IMR-90 (cell line): ENCODE data around the gene NIPBL. TPM values are rescaled to one million over a fixed set of nuclear protein-coding genes. Genes with fewer than 3 reads are reported as not detected.
"Not testable (repeated sequence)": the region's sequence is repeated elsewhere in the genome, so short reads cannot be mapped to it uniquely, and the experiment has no call there.

Experiments
- ATAC-seq: fragments of 200-7000 bp; cut with Tn5 transposase; 2 replicates; pipeline ENCODE4 v1.9.1; 2020; ENCODE audit warnings: low read depth, mild to moderate bottlenecking, moderate library complexity
- BruUV-seq: library from RNA; stranded (reverse); fragments of 400-500 nt; replicated peaks from 2 replicates; lab custom pipeline; 2021; lab: Mats Ljungman, UMichigan
- CTCF ChIA-PET: fragments of 300-600 bp; formaldehyde crosslinking; extraction: SDS; loops from one replicate; lab custom pipeline; 2021; ENCODE audit warnings: antibody characterized with exemption; lab: Yijun Ruan, JAX
- POLR2A ChIA-PET: fragments of 300-600 bp; sonication (Branson Sonifier 250); formaldehyde crosslinking; loops from one replicate; lab custom pipeline; 2022; ENCODE audit warnings: antibody characterized with exemption; ENCODE audit not compliant: unreplicated experiment; lab: Charles Lee
- DNase-seq: peaks from one replicate; pipeline ENCODE4 v3.0.0; 2013
- H2AFZ ChIP-seq: replicated peaks from 2 replicates; pipeline ENCODE3; 2013; ENCODE audit warnings: low read length, mild to moderate bottlenecking; ENCODE audit not compliant: poor library complexity
- H2AK5ac ChIP-seq: 2 replicates; pipeline ENCODE4 v1.6.1; 2013; ENCODE audit warnings: low read depth, low read length, inconsistent platforms
- H2AK9ac ChIP-seq: replicated peaks from 2 replicates; pipeline ENCODE3; 2013; ENCODE audit warnings: mild to moderate bottlenecking, low read depth, low read length, moderate library complexity; ENCODE audit not compliant: poor library complexity
- H2BK120ac ChIP-seq: 2 replicates; pipeline ENCODE4 v1.6.1; 2013; ENCODE audit warnings: low read depth, low read length, inconsistent platforms
- H2BK15ac ChIP-seq: 3 replicates; pipeline ENCODE4 v1.6.1; 2013; ENCODE audit warnings: low read depth, low read length, inconsistent platforms
- H2BK20ac ChIP-seq: 2 replicates; pipeline ENCODE4 v1.6.1; 2013; ENCODE audit warnings: low read depth, mild to moderate bottlenecking, inconsistent platforms, low read length, moderate library complexity
- H2BK5ac ChIP-seq: 2 replicates; pipeline ENCODE4 v1.6.1; 2013; ENCODE audit warnings: mild to moderate bottlenecking, low read depth, low read length, inconsistent platforms; ENCODE audit not compliant: poor library complexity, severe bottlenecking
- H3K14ac ChIP-seq: replicated peaks from 2 replicates; pipeline ENCODE4 v1.6.1; 2013; ENCODE audit warnings: low read depth, low read length, inconsistent platforms
- H3K18ac ChIP-seq: 2 replicates; pipeline ENCODE4 v1.6.1; 2013; ENCODE audit warnings: low read depth, low read length, control low read depth
- H3K23ac ChIP-seq: 2 replicates; pipeline ENCODE4 v1.6.1; 2013; ENCODE audit warnings: low read depth, low read length, inconsistent platforms
- H3K27ac ChIP-seq: 2 replicates; pipeline ENCODE4 v1.5.1; 2013; ENCODE audit warnings: mild to moderate bottlenecking, control low read depth, low read length; ENCODE audit not compliant: insufficient read depth
- H3K27me3 ChIP-seq: 2 replicates; pipeline ENCODE4 v1.6.1; 2013; ENCODE audit warnings: low read length; ENCODE audit not compliant: control insufficient read depth, insufficient read depth
- H3K36me3 ChIP-seq: 2 replicates; pipeline ENCODE4 v1.6.1; 2013; ENCODE audit warnings: low read length, mixed read lengths; ENCODE audit not compliant: control insufficient read depth, insufficient read depth
- H3K4ac ChIP-seq: 2 replicates; pipeline ENCODE4 v1.6.1; 2013; ENCODE audit warnings: low read depth, low read length, inconsistent platforms
- H3K4me1 ChIP-seq: 2 replicates; pipeline ENCODE4 v1.6.1; 2013; ENCODE audit warnings: low read length, mixed read lengths; ENCODE audit not compliant: control insufficient read depth, insufficient read depth
- H3K4me2 ChIP-seq: 2 replicates; pipeline ENCODE4 v1.6.1; 2013; ENCODE audit warnings: low read depth, mild to moderate bottlenecking, control low read depth, low read length, moderate library complexity
- H3K4me3 ChIP-seq: 2 replicates; pipeline ENCODE4 v1.5.1; 2013; ENCODE audit warnings: low read depth, mild to moderate bottlenecking, control low read depth, low read length, moderate library complexity; ENCODE audit not compliant: insufficient read depth
- H3K56ac ChIP-seq: 2 replicates; pipeline ENCODE4 v1.6.1; 2013; ENCODE audit warnings: low read length, inconsistent platforms; ENCODE audit not compliant: insufficient read depth; ENCODE audit errors: extremely low read depth
- H3K79me1 ChIP-seq, 2 experiments: 2 replicates each; pipeline ENCODE4 v1.6.1; 2013; ENCODE audit warnings: low read length in 2 of 2, inconsistent platforms in 1 of 2, low read depth in 1 of 2
- H3K9ac ChIP-seq: 2 replicates; pipeline ENCODE4 v1.6.1; 2013; ENCODE audit warnings: low read depth, low read length, control low read depth
- H3K9me1 ChIP-seq: 2 replicates; pipeline ENCODE4 v1.6.1; 2013; ENCODE audit warnings: low read length, inconsistent platforms; ENCODE audit not compliant: insufficient read depth
- H3K9me3 ChIP-seq: 2 replicates; pipeline ENCODE4 v1.6.1; 2013; ENCODE audit warnings: low read length; ENCODE audit not compliant: control insufficient read depth, insufficient read depth
- H4K20me1 ChIP-seq: 2 replicates; pipeline ENCODE4 v1.6.1; 2013; ENCODE audit warnings: low read length, inconsistent platforms; ENCODE audit not compliant: insufficient read depth
- H4K5ac ChIP-seq: 2 replicates; pipeline ENCODE4 v1.6.1; 2013; ENCODE audit warnings: mild to moderate bottlenecking, low read depth, low read length, control low read depth
- H4K8ac ChIP-seq, 2 experiments: 2 replicates each; pipeline ENCODE4 v1.6.1; 2013; ENCODE audit warnings: low read depth in 2 of 2, low read length in 2 of 2, control low read depth in 1 of 2, inconsistent platforms in 1 of 2
- H4K91ac ChIP-seq: 2 replicates; pipeline ENCODE4 v1.6.1; 2013; ENCODE audit warnings: low read depth, low read length, inconsistent platforms; ENCODE audit not compliant: insufficient read depth
- WGBS, 2 experiments: methylation state at CpG; one replicate each; pipeline versions ENCODE4 v1.1.5 to v1.1.7; 2013; ENCODE audit warnings: missing lambda C conversion rate in 2 of 2; ENCODE audit not compliant: insufficient read length in 1 of 2; ENCODE audit errors: extremely low coverage in 2 of 2; 5-methylcytosine and 5-hydroxymethylcytosine counted together
- dilution Hi-C: fragments of 300-500 bp; cut with HindIII; formaldehyde crosslinking; loops from one replicate; pipeline ENCODE4 v1.14.3; 2018; ENCODE audit warnings: low sequenced_read_pairs; ENCODE audit not compliant: unreplicated experiment
- in situ Hi-C: fragments of 300-500 bp; cut with MboI; formaldehyde crosslinking; loops from 3 replicates; pipeline ENCODE4 v1.14.3; 2019; ENCODE audit warnings: low sequenced_read_pairs, inconsistent platforms, mixed read lengths
- intact Hi-C: fragments of 100-400 bp; cut with micrococcal nuclease; formaldehyde crosslinking; loops from 2 replicates; pipeline ENCODE4 v1.10.0; 2022
- polyA plus RNA-seq, 3 experiments: library from polyadenylated mRNA; depleted of rRNA; stranded (reverse); fragments of >200 nt; gene quantifications; 2 replicates each; pipeline ENCODE4 v1.2.3, GENCODE V29; 2012; ENCODE audit warnings: low replicate concordance in 1 of 3
- total RNA-seq: library from RNA; depleted of rRNA; stranded (reverse); fragments of >200 nt; gene quantifications from 2 replicates; pipeline ENCODE4 v1.2.3, GENCODE V29; 2012

The NIPBL gene
- total and polyA plus RNA-seq, 2 of the 4 experiments (the other 2 are of a cell fraction) = 8.4 to 46.4 TPM

- H3K9me1 ChIP-seq, H3K4me3 ChIP-seq, H3K14ac ChIP-seq, H3K9me3 ChIP-seq, H4K8ac ChIP-seq, intact Hi-C loops, CTCF ChIA-PET, H4K91ac ChIP-seq, H2AFZ ChIP-seq, H2BK15ac ChIP-seq, H3K4me1 ChIP-seq, H2AK5ac ChIP-seq, H2BK20ac ChIP-seq, POLR2A ChIA-PET, DNase-seq, H2BK120ac ChIP-seq, in situ Hi-C loops, H3K23ac ChIP-seq, ATAC-seq, dilution Hi-C loops, H3K56ac ChIP-seq, H4K5ac ChIP-seq, H2AK9ac ChIP-seq, H2BK5ac ChIP-seq, H3K9ac ChIP-seq, H3K27ac ChIP-seq, H3K4ac ChIP-seq, H3K27me3 ChIP-seq, H3K4me2 ChIP-seq, H3K18ac ChIP-seq, BruUV-seq, H3K36me3 ChIP-seq: not testable (repeated sequence)
- peaks cover 58% of the 10 kb centered on the region for H4K20me1 ChIP-seq
- peaks cover 9 to 53% of the 10 kb centered on the region in 2 experiments; a peak in 3 of 4 replicates for H3K79me1 ChIP-seq
- WGBS, 2 experiments = no CpG with 5 or more reads among the region's 6 CpGs
Observed at GRCh38 chr5:36892085-36892830, 15.7 kb downstream of the NIPBL start.
